GM21717 (cell line): Measurements from ENCODE around the gene CMPK1.
"Not testable (repeated sequence)": the region's sequence is repeated elsewhere in the genome, so short reads cannot be mapped to it uniquely, and the experiment has no call there.

Experiments
- ATAC-seq: cut with Tn5 transposase; IDR thresholded peaks from one replicate; pipeline ENCODE4 v1.9.1; 2021; ENCODE audit warnings: mild to moderate bottlenecking, moderate library complexity; ENCODE audit not compliant: unreplicated experiment

The CMPK1 gene

DNA sequence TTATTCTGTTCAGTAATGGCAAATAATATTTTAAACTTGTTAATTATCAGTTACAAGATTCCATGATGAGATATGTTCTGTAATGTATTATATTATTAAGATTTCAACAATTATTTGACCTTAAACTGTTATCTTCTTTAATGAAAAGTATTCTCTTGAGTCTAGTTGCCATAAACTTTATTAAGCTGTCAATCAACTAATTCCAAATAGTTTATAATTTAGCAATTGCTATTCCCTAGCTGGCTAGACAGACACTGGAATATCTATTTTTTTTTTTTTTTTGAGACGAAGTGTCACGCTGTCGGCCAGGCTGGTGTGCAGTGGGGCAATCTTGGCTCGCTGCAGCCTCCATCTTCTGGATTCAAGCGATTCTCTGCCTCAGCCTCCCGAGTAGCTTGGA is 3.8 kb downstream of the CMPK1 start:
- no peak for ATAC-seq

DNA sequence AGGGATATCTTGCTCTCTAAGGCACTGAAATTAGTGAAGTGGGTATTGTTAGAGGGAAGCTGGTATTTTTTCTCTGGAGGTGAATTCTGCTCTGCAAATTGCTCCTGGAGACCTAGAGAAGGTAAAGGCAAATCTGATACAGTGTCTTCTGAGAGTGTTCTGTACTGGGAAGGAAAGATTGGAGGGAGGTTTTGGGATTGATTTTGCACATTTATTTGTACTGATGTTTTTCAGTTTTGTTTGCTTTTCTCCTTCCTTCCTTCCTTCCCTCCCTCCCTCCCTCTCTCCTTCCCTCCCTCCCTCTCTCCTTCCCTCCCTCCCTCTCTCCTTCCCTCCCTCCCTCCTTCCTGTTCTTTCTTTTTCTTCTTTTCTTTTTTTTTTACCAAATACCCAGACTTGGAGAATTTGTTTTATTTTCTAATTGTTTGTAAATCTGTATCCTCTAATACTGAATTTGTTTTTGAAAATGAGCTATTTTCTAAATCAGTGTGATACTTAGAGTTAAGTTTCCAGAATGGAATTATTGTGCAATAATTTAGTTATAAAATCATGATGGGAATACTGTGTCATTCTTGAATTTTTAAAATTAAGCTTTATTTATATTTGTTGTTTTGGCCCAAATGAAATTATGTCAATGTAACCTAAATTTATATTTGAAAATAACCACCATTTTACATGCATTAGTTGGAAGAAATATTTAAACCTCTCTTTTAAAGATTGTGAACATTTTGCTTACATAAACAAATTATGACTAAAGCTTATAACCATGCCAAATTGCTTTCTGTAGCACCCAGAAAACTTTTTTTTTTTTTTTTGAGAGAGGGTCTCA is 4.9 kb downstream of the CMPK1 start:
- no peak for ATAC-seq

DNA sequence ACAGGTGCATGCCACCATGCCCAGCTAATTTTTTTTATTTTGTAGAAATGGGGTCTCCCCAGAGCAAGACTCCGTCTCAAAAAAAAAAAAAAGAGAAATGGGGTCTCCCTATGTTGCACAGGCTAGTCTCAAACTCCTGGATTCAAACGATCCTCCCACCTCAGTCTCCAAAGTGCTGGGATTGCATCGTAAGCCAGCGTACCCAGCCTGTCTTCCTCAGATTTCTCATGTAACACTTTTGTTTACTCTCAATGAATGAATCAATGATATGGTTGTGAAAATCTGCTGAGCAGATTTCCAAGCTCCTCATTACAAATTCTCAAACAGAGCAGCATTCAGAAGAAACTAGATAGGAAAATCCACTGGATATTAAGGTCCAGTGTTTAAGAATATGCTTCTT is 6.6 kb downstream of the CMPK1 start:
- ATAC-seq, result no peak

DNA sequence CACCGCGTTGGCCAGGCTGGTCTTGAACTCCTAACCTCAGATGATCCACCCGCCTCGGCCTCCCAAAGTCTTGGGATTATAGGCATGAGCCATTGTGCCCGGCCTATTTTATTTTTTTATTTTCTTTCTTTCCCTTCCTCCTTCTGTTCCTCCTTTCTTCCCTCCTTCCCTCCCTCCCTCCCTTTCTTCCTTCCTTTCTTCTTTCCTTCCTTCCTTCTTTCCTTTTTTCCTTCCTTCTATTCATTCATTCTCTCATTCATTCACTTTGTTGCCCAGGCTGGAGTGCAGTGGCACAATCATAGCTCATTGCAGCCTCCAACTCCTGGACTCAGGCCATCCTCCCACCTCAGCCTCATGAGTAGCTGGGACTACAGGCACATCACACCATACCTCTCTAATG is 13.4 kb downstream of the CMPK1 start:
- not testable (repeated sequence) for ATAC-seq

DNA sequence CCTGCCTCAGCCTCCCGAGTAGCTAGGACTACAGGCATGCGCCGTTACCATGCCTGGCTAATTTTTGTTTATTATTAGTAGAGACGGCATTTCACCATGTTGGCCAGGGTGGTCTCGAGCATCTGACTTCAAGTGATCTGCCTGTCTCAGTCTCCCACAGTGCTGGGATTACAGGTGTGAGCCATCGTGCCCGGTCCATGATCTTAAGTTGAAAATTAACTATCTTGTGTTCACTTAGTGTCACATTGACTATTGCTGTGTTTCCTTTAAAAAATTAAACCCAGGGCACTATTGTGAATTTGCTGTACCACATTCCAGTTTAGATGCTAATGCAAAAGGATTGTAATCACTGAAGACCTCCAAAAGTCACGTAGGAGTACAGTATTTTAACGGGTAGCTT is 14.1 kb downstream of the CMPK1 start:
- no peak for ATAC-seq

DNA sequence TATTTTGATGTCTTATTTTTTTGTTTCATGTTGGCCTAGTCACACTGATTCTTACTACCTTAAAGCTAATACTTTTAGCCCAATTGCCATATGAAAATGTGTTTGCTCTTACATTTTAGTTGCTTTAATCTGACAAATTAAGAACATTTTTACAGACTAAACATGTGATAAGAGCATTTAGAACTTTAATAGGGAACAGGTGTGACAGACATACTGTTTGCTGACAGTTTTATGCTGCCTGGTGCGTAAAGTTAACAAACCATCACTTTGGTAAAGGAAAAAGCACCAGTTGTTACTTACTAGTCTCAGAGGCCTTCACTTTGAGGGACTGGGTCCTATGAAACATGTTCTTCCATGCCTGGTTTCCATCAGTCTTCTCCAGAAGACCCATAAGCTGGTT is 14.7 kb downstream of the CMPK1 start:
- ATAC-seq, result no peak

DNA sequence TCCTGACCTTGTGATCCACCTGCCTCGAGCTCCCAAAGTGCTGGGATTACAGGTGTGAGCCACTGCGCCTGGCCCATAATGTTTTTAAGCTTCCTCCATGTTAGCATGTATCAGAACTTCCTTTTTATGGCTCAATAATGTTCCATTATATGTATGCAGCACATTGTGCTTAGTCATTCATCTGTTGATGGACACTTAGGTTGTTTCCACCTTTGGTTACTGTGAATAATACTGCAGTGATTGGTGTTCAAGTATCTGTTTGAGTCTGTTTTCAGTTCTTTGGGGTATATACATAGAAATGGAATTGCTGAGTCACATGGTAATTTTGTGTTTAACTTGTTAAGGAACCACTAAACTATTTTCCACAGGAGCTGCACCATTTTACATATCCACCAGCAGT is 17.7 kb downstream of the CMPK1 start:
- ATAC-seq, result peak; percentile 94

DNA sequence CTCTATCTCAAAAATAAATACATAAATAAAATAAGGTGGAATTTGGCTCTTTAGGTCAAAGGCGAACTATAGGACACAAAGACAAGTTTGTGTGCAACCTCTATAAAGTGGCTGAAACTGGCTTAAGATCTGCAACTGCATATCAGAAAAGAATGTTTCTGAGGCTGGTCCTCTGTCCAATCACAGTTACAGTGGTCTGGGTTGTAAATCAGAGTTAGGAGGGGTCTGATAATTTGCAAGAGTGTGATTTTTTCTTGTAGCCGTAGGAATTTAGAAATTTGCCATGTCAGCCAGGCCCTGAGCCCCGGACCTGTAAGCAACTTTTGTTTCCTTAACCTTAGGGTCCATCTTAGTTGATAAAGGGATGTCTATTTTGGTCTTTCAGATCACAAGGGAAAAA is 27.8 kb downstream of the CMPK1 start:
- no peak for ATAC-seq

DNA sequence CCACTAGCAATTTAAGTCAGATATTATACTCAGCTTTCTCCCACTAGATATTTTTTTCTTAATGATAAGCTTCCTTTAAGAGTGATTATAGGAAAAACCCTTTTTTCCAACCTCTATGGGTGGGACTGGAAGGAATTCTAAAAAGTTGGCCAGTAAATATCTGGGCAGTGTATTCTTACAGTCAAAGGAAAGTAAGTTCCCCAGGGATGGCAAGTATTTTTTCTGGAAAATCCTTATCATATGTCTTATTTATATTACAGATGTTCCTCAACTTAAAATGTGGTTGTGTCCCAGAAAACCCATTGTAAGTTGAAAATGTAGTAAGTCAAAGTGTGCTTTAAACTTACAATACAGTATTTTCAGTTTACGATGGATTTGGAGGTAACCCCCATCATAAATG is 29.2 kb downstream of the CMPK1 start:
- ATAC-seq, result no peak

DNA sequence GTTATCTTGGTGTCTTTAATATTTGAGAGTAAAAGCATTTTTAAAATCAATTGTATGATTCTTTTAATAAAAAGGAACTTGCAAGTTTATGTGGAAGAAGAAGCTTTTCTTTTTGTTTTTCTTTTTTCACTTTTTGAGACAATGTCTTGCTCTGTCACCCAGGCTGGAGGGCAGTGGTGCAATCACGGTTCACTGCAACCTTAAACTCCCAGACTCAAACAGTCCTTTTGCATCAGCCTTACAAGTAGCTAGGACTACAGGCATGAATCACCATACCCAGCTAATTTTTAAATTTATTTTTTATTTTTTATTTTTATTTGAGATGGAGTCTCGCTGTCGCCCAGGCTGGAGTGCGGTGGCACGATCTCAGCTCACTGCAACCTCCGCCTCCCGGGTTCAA is 34.1 kb downstream of the CMPK1 start:
- no peak for ATAC-seq

DNA sequence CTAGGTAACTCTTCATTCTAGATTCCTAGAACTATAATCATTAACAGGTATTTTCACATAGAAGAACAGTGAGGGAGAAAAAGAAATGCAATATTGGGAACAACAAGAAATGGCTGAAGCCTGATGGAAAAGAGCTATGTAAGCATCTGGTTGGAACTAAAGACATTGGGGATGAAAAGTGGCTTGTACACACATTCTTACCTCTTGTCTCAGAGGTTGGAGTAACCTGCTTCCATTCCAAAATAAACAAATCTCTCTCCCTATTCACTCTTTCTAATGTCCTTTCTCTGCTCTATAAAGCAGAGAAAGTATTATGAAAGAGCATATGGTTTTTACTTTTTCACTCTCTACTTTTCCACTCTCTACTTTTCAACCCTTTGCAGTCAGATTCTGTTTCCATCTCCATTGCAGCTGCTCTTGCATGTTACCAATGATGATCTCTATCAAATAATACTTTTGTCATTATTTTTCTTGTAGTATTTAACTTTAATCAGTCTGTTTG is 37.5 kb downstream of the CMPK1 start:
- ATAC-seq, result no peak

DNA sequence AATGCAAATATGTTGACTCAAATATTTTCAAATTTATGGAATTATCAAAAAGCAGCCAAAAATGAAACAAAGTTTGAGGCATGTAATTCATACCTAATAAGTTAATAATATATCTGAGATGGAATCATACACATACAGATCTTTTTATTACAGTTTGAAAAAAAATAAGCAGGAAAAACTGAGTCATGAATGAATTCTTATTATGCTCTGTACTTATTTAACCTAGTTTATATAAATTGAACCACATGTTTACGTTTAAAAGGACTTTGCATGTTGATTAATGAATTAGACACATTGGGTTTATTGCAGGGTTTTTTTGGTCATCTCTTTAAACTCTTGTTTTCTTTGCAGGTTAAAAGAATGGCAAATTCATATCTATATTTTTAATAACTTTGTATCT is 40.9 kb downstream of the CMPK1 start:
- ATAC-seq, result no peak

DNA sequence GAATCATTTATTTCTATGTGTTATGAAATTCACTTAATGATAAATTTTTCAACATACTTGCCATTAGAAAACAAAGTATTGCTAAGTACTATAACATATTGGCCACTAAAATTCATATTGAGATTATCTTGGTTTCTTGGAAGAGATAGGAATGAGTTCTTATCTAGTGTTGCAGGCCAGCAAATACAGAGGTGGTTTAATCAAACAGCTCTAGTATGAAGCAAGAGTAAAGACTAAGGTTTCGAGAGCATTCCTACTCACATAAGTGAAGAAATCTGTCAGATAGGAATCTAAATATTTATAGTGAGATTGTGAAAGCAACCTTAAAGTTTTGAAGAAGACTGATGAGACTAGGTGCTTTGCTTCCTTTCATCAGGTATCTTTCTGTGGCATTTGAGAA is 44.6 kb downstream of the CMPK1 start:
- no peak for ATAC-seq

DNA sequence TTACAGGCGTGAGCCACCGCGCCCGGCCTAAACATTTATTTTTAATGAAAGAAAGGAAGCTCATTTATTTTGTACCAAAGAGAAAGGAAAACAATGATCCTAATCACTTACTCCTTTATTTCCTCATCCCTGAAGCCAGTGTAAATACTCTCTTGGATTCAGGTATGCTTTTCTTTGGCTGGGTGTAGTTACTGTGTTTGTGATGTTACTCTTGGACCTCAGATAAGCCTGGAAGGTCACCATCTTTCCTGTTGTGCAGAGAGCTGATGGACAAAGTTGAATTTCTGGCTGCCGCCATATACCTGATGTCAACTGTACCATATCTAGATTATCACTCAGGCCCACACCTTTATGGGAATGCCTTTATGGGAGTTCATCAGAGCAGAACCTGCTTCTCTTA is 47.1 kb downstream of the CMPK1 start:
- no peak for ATAC-seq

DNA sequence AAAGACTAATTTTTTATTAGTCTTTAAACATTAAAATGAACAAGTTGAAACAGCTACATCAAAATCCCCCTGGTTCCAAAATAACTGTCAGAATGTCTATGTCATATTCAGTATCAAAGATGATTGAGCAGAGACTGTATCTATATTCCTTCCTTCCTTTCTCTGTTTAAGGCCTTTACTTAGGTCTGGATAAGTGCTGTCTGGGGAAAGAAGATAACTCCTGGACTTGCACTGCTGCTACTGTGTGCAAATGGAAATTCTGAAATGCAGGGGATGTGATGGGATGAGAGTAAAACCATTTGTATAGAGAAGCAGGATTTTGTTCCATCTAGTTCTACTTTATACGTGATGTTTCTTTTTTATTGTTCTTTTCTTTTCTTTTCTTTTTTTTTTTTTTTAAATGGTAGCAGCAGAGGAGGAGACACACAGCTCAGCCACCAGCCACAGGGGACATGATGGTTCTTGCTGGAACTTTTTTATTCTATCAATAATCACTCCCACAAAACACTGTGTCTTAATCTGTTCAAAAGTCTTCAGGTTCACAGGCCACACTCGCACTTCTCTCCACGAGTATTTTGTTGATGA is 48.9 kb downstream of the CMPK1 start:
- no peak for ATAC-seq

DNA sequence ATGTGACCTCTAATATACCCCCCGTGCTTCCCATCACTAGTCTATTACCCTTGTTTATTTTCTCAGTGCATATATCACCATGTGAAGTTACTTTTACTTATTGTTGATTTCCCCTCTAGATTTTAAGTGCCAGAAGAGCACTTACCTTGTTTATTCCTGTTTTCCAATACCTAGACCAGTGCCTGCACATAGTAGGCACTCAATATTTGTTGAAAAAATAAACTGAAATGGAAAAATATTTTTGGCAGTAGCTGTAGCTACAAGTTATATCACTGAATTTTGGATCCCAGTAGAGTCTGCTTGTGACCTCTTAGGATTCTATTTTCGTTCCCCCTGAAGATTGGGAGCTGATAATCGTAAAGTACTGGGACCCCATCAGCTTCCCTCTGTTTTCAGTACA is 50.5 kb downstream of the CMPK1 start:
- ATAC-seq, result no peak

DNA sequence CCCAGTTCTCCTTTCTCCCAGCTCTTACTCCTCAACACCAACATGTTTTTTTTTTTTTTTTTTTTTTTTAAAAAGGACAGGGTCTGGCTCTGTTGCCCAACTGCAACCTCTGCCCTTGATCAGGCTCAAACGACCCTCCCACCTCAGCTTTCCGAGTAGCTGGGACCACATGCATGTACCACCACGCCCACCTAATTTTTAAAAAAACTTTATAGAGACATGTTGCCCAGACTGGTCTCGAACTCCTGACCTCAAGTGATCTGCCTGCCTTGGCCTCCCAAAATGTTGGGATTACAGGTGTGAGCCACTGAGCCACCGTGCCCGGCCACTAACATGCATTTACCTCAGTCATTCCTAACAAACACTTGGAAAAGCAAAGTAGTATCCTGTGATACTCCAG is 51.4 kb downstream of the CMPK1 start:
- ATAC-seq, result no peak

DNA sequence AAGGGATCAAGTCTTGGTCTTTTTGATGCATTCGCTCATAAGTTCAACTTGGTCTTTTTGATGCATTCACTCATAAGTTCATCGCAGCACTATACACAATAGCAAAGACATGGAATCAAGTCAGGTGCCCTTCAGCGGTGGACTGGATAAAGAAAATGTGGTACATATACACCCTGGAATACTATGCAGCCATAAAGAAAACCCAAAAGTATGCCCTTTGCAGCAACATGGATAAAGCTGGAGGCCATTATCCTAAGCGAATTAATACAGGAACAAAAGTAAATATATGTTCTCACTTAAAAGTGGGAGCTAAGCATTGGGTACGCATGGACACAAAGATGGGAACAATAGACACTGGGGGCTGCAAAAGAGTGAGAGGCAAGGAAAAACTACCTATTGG is 52.7 kb downstream of the CMPK1 start:
- no peak for ATAC-seq

DNA sequence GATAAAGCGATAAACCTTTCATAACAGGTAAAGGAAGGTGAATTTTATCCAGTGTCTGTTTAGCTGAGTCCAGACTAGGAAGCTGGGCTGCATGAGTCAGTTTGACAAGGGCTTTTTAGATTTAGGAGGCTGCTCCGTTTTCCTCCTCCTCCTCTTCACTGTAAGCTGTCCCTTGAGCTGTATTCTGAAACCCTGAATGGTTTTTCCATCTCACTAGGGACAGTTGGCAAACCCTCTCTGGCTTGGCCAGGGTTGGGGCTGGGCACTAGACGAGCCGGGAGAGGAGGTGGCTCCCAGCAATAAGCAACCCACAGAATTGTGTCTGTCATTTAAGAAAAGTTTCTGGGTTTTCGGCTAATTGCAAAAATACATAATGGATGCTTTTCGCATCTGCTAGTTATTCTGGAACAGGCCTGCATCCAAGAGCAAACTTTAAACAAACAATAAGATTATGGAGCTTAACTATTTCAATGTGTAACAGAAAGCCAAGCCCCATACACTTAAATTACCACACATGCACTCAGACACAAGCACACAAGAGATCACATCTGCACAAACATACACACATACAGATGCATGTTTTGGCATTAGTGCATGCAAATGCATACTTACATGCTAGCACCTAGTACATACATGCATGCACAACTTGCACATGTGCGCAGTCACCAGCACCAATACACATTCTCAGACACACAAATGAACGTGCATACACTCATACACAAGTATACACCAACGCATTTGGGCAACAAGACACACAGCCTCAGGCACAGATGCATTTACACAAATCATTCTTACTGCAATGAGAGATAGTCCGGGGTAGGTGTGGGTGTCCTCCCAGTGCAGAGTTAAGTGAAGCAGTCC is 54.7 kb downstream of the CMPK1 start:
- no peak for ATAC-seq

DNA sequence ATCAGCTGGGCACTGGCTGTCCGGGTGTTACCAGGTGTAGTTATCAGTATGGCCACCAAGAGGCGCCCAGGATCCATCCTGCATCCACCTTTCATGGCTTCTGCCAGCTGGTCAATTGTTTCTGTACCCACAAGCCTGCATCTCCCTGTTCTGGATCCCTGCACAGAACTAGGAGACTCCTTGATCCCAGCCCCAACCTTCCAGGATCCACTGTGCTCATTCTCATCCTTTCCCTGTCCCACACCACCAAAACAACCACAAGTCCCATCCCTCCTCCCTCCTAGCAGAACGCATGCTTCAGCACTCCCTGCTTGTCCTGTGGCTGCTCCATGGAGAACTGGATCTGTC is 55.3 kb downstream of the CMPK1 start:
- ATAC-seq, result no peak

DNA sequence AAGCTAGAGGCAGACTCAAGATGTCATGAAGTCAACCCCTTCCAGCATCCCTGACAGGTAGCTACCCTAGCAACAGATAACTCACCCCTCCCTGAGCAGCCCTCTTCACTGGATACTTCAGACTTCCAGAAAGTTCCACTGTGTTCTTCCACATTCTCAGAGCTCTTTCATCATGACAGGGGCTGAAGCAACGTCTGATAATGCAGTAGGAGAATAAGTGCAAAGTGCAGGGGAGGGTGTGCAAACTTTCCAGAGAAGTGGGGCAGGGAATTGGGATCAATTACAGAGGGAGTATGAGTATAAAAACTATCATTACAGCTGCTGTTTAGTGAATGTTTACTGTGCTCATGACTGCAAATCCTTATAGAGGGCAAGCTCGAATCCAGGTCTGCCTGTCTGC is 56.1 kb downstream of the CMPK1 start:
- no peak for ATAC-seq

DNA sequence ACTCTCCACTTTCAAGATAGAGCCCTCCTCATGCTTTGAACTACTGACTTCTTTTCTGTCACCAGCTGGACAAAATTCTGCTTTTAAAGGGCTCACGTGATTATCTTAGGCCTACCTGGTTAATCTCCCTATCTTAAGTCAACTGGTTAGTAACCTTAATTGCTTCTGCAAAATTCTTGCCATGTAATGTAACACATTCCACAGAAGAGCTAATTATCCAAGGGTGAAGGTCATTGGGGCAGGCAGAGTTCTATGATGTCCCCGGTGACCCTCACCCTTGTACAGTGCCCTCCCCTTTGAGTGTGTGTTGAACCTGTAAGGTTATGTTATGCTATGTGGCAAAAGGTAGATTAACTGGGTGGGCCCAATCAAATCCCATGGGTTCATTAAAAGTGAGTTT is 57.3 kb downstream of the CMPK1 start:
- no peak for ATAC-seq
